ENCODE results near the gene PSMB7.

- no peak for TF ChIP-seq CTCF (conservative IDR thresholded peaks at IDR 0.05; ENCODE audit: low read depth, low read length)
- no peak for TF ChIP-seq EZH2 (IDR thresholded peaks at IDR 0.05; ENCODE audit: borderline replicate concordance, low read depth, low read length, poor library complexity, severe bottlenecking)
Measured at GRCh38 chr9:124332361-124333202, 82.7 kb downstream of the PSMB7 start.
